B cell (primary cell): ENCODE measurements around the gene HHAT. TPM values are rescaled to one million over a fixed set of nuclear protein-coding genes. Genes with fewer than 3 reads are reported as not detected.

Experiments used
- ATAC-seq: fragments of 200-7000 bp; cut with Tn5 transposase; one replicate; pipeline ENCODE4 v1.10.0; 2021; ENCODE audit warnings: low read depth, mild to moderate bottlenecking, moderate number of reproducible peaks, moderate library complexity
- CTCF ChIA-PET: fragments of 350-600 bp; sonication (Branson Sonifier 250); formaldehyde crosslinking; loops from one replicate; lab custom pipeline; 2021; ENCODE audit warnings: antibody characterized with exemption, inconsistent platforms; lab: Charles Lee
- POLR2A ChIA-PET: fragments of 350-600 bp; sonication (Branson Sonifier 250); formaldehyde crosslinking; loops from one replicate; lab custom pipeline; 2021; ENCODE audit warnings: antibody characterized with exemption; lab: Charles Lee
- DNase-seq: peaks from one replicate; pipeline ENCODE4 v3.0.0; 2013
- H2AFZ ChIP-seq: 2 replicates; pipeline ENCODE4 v1.6.1; 2012; ENCODE audit warnings: mild to moderate bottlenecking, low read depth, low read length; ENCODE audit not compliant: insufficient read depth, poor library complexity, severe bottlenecking
- H3K27ac ChIP-seq, 2 donors: 1 replicate in 1 of 2; 2 replicates in 1 of 2; pipeline ENCODE4 v1.5.1; 2012 to 2013; ENCODE audit warnings: low read length in 2 of 2, mild to moderate bottlenecking in 2 of 2, moderate library complexity in 1 of 2
- H3K27me3 ChIP-seq, 4 experiments: fragments of 200-600 bp in 1 of 4; sonication (generic) in 1 of 4; replicated peaks in 1 of 4; 1 replicate in 2 of 4; 2 replicates in 2 of 4; pipeline versions ENCODE4 v1.6.1 to v1.7.0; 2013 to 2016; ENCODE audit warnings: low read length in 3 of 4, mild to moderate bottlenecking in 2 of 4, mixed read lengths in 1 of 4, moderate library complexity in 1 of 4; ENCODE audit not compliant: insufficient read depth in 4 of 4, control insufficient read depth in 3 of 4; ENCODE audit errors: control extremely low read depth in 1 of 4
- H3K36me3 ChIP-seq, 2 experiments: replicated peaks in 1 of 2; 1 replicate in 1 of 2; 2 replicates in 1 of 2; pipeline versions ENCODE4 v1.6.1 to v1.7.1; 2013; ENCODE audit warnings: low read length in 1 of 2; ENCODE audit not compliant: insufficient read depth in 2 of 2, control insufficient read depth in 1 of 2; ENCODE audit errors: control extremely low read depth in 1 of 2, extremely low read depth in 1 of 2
- H3K4me1 ChIP-seq, 2 donors: fragments of 200-600 bp in 1 of 2; sonication (generic) in 1 of 2; 1 replicate in 1 of 2; 2 replicates in 1 of 2; pipeline versions ENCODE4 v1.5.1 to v1.6.1; 2013 to 2017; ENCODE audit warnings: low read length in 2 of 2; ENCODE audit not compliant: control insufficient read depth in 2 of 2, insufficient read depth in 2 of 2
- H3K4me2 ChIP-seq: replicated peaks from 2 replicates; pipeline ENCODE3; 2012; ENCODE audit warnings: mild to moderate bottlenecking, low read depth, low read length; ENCODE audit not compliant: poor library complexity, severe bottlenecking
- H3K4me3 ChIP-seq, 5 experiments: fragments of 200-600 bp in 1 of 5; sonication (generic) in 1 of 5; 1 replicate in 3 of 5; 2 replicates in 2 of 5; pipeline versions ENCODE4 v1.5.1 to v1.7.0; 2011 to 2016; ENCODE audit warnings: low read length in 4 of 5, mild to moderate bottlenecking in 4 of 5, low read depth in 2 of 5, control low read depth in 1 of 5, moderate library complexity in 1 of 5; ENCODE audit not compliant: insufficient read depth in 1 of 5; ENCODE audit errors: control extremely low read depth in 1 of 5, extremely low read depth in 1 of 5
- H3K79me2 ChIP-seq: fragments of 200-600 bp; sonication (generic); one replicate; pipeline ENCODE4 v1.6.0; 2016; ENCODE audit warnings: low read length; ENCODE audit not compliant: control insufficient read depth, insufficient read depth
- H3K9ac ChIP-seq: fragments of 200-600 bp; sonication (generic); 2 replicates; pipeline ENCODE4 v1.6.1; 2017; ENCODE audit warnings: mild to moderate bottlenecking, low read length, moderate library complexity
- H3K9me3 ChIP-seq, 3 donors: one replicate each; pipeline versions ENCODE4 v1.6.1 to v1.7.1; 2013; ENCODE audit warnings: low read length in 2 of 3; ENCODE audit not compliant: control insufficient read depth in 2 of 3, insufficient read depth in 1 of 3; ENCODE audit errors: control extremely low read depth in 1 of 3
- H4K20me1 ChIP-seq: 2 replicates; pipeline ENCODE4 v1.6.0; 2012; ENCODE audit warnings: mild to moderate bottlenecking, low read length; ENCODE audit not compliant: insufficient read depth, control insufficient read depth, poor library complexity, severe bottlenecking
- H3K27ac Mint-ChIP-seq: one replicate; pipeline ENCODE4 v1.8.0; 2021; ENCODE audit warnings: mixed read lengths
- H3K27me3 Mint-ChIP-seq: one replicate; pipeline ENCODE4 v1.8.0; 2021; ENCODE audit warnings: mixed read lengths
- H3K4me1 Mint-ChIP-seq: one replicate; pipeline ENCODE4 v1.8.0; 2021; ENCODE audit warnings: mixed read lengths
- H3K4me3 Mint-ChIP-seq: one replicate; pipeline ENCODE4 v1.8.0; 2021; ENCODE audit warnings: mixed read lengths
- H3K9me3 Mint-ChIP-seq: one replicate; pipeline ENCODE4 v1.8.0; 2022; ENCODE audit warnings: mixed read lengths; ENCODE audit not compliant: insufficient read depth
- EZH2 ChIP-seq: IDR thresholded peaks from 2 replicates; pipeline ENCODE4 v1.6.1; 2012; ENCODE audit warnings: borderline replicate concordance, low read depth, mild to moderate bottlenecking, moderate library complexity, low read length; ENCODE audit not compliant: insufficient read depth, poor library complexity, severe bottlenecking
- WGBS: methylation state at CpG from one replicate; pipeline ENCODE4 v1.1.5; 2013; ENCODE audit warnings: missing lambda C conversion rate; ENCODE audit not compliant: insufficient coverage; 5-methylcytosine and 5-hydroxymethylcytosine counted together
- intact Hi-C: fragments of 100-400 bp; cut with micrococcal nuclease; formaldehyde crosslinking; loops from one replicate; pipeline ENCODE4 v1.10.0; 2022
- polyA plus RNA-seq: library from polyadenylated mRNA; depleted of rRNA; stranded (reverse); fragments of >200 nt; gene quantifications from 2 replicates; pipeline ENCODE4 v1.2.3, GENCODE V29; 2012
- total RNA-seq, 2 donors: library from RNA; stranded (reverse); fragments of 120-200 nt in 1 of 2; gene quantifications; 1 replicate in 1 of 2; 2 replicates in 1 of 2; pipeline versions ENCODE4 v1.2.3 to v1.2.4, GENCODE V29; 2013 to 2022
- TF ChIP-seq, protein P1 (sequence below): fragments of 200-600 bp; IDR thresholded peaks from one replicate; pipeline ENCODE4 v1.8.0; 2022; ENCODE audit warnings: antibody characterized with exemption, mild to moderate bottlenecking

HHAT gene
- total and polyA plus RNA-seq, 2 donors (not counting 1 experiment from before 2014, with no cell fraction given): 4.0 to 28.2 TPM

DNA sequence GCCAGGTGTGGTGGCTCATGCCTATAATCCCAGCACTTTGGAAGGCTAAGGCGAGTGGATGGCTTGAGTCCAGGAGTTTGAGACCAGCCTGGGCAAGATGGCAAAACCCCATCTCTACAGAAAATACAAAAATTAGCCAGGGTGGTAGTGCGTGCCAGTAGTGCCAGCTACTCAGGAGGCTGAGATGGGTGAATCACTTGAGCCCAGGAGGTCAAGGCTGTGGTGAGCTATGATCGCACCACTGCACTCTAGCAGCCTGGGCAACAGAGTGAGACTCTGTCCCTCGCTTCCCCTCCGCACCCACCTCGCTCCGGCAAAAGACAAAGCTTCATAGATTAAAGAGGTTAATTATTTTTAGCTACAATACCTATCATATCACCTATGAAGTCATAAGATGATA lies 100.0 kb downstream of the HHAT start:
- no peak for ATAC-seq
- Histone ChIP-seq H4K20me1 (no peaks in the 10 kb centered on the region), H3K79me2 (no peaks in the 10 kb centered on the region), H3K4me3 (no peak overlapping the region), H3K9me3 (peaks cover 0 to 3% (median 0%) of the 10 kb centered on the region in 3 donors), H3K9ac (no peak overlapping the region), H3K27ac (no peak overlapping the region), H3K4me2 (no peak overlapping the region), H2AFZ (no peak overlapping the region), H3K36me3 (no peaks in the 10 kb centered on the region), H3K4me1 (no peaks in the 10 kb centered on the region), H3K27me3 (no peaks in the 10 kb centered on the region)
- Mint-ChIP-seq H3K4me3 (no peak overlapping the region), H3K4me1 (peaks cover 6% of the 10 kb centered on the region), H3K27me3 (no peaks in the 10 kb centered on the region), H3K27ac (no peak overlapping the region), H3K9me3 (peaks cover 1% of the 10 kb centered on the region)
- intact Hi-C loops: no loop called here
- ChIA-PET POLR2A (no interaction called here), CTCF (interaction anchor here (0.6 kb wide), 1 partner anchor 15 kb away, joined by 4 read pairs; no protein-coding TSS in a partner anchor)
- TF ChIP-seq EZH2: no peak
- TF ChIP-seq, protein P1, sequence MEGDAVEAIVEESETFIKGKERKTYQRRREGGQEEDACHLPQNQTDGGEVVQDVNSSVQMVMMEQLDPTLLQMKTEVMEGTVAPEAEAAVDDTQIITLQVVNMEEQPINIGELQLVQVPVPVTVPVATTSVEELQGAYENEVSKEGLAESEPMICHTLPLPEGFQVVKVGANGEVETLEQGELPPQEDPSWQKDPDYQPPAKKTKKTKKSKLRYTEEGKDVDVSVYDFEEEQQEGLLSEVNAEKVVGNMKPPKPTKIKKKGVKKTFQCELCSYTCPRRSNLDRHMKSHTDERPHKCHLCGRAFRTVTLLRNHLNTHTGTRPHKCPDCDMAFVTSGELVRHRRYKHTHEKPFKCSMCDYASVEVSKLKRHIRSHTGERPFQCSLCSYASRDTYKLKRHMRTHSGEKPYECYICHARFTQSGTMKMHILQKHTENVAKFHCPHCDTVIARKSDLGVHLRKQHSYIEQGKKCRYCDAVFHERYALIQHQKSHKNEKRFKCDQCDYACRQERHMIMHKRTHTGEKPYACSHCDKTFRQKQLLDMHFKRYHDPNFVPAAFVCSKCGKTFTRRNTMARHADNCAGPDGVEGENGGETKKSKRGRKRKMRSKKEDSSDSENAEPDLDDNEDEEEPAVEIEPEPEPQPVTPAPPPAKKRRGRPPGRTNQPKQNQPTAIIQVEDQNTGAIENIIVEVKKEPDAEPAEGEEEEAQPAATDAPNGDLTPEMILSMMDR: no peak
- DNase-seq: no peak
- WGBS: 100% methylated on average over 3 of the region's 7 CpGs

DNA sequence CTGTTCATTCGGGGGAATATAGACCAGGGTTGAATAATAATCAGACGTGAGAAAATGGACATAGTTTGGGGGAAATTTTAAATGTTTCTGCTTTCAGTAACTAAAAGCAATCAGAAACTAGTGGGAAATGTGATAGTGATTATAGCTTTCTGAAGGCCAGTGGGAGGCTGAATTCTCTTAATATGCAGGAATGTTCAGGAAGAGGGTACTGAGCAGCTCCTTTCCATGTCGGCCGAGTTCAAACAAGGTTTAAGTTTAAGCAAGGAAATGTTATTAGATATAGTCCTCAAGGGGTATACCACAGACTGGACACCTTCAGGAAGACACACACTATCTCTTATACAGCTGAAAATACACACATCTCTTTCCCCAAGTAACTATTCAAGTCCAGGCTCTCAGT lies 105.5 kb downstream of the HHAT start:
- Histone ChIP-seq H3K79me2 (no peaks in the 10 kb centered on the region), H3K27me3 (no peaks in the 10 kb centered on the region), H4K20me1 (no peaks in the 10 kb centered on the region), H3K4me3 (no peak overlapping the region), H3K4me1 (no peaks in the 10 kb centered on the region), H3K9me3 (no peaks in the 10 kb centered on the region), H2AFZ (no peak overlapping the region), H3K27ac (no peak overlapping the region), H3K4me2 (no peak overlapping the region), H3K9ac (no peak overlapping the region), H3K36me3 (no peaks in the 10 kb centered on the region)
- 82% methylated on average over 2 of the region's 4 CpGs for WGBS
- DNase-seq (no peak), ATAC-seq (no peak)
- intact Hi-C loops: no loop called here
- TF ChIP-seq EZH2: no peak
- TF ChIP-seq, protein P1: no peak
- CTCF ChIA-PET: no interaction called here
- Mint-ChIP-seq H3K4me1 (no peaks in the 10 kb centered on the region), H3K27me3 (no peaks in the 10 kb centered on the region), H3K4me3 (no peak overlapping the region), H3K27ac (no peak overlapping the region), H3K9me3 (no peaks in the 10 kb centered on the region)
- POLR2A ChIA-PET: no interaction called here
